ENCODE measurements around the gene SLC30A2.

SLC30A2 gene

DNA sequence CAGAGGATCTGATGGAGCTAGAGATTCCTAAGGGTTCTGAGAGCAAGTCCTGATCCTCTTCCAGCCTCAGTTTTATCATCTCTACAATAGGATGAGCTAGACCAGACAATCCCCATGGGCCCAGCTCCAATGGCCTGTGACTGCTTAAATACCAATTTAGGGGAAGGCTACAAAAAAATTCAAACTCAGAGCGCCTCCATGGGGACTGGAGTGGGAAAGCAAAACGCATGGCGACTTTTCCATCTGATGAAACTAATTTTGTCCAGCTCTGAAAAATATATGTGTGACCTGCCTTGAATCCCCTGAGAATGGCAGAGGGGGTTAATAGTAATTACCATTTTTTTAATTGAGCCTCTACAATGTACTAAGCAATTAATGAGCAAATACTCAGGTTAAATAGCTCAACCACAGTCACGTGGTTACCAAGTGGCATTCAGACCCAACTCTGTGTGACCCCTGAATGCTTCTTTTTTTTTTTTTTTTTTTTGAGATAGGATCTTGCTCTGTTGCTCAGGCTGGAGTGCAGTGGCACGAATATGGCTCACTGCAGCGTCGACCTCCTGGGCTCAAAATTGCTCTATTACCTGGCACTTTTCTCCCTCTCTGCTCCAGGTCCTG, 15.9 kb downstream of the SLC30A2 start:
- H3K4me3 ChIP-seq (replicated peaks; ENCODE audit: low read depth, low read length) = no peak overlapping the region
- DNase-seq (ENCODE audit: extremely low read depth, low read depth) = no peak
- TF ChIP-seq CTCF (IDR thresholded peaks at IDR 0.05; ENCODE audit: low read depth, low read length, missing control alignments) = no peak

- no peak for DNase-seq (ENCODE audit: extremely low read depth, low read depth)
- H3K4me3 ChIP-seq (replicated peaks; ENCODE audit: low read depth, low read length) = no peak overlapping the region
- TF ChIP-seq CTCF (IDR thresholded peaks at IDR 0.05; ENCODE audit: low read depth, low read length, missing control alignments) = no peak
Measured at GRCh38 chr1:26029054-26029863, 16.7 kb downstream of the SLC30A2 start.

DNA sequence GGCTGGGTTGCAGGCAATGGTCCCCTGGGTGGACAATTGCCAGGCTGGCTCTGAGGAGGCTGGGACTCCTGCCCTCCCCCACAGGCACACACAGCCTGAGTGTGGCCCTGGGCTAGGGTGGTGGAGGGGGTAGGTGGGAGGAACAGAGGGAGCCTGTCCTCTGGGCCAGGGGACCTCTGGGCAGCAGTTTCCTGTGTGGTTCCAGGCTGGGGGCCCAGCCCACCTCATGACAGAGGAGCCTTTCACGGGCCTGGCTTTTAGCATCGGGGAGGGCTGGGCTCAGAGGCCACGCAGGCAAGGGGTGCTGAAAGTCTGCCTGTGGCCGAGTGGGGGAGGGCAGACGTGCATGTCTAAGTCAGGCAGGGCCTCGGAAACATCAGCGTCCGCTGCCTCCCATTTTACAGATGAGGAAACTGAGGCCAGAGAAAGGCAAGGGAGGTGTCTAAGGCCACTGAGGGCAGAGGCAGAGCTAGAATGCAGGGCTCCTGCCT, 17.4 kb downstream of the SLC30A2 start:
- no peak overlapping the region for H3K4me3 ChIP-seq (replicated peaks; ENCODE audit: low read depth, low read length)
- TF ChIP-seq CTCF (IDR thresholded peaks at IDR 0.05; ENCODE audit: low read depth, low read length, missing control alignments) = no peak
- DNase-seq (ENCODE audit: extremely low read depth, low read depth) = no peak

- no peak overlapping the region for H3K4me3 ChIP-seq (replicated peaks; ENCODE audit: low read depth, low read length)
- no peak for TF ChIP-seq CTCF (IDR thresholded peaks at IDR 0.05; ENCODE audit: low read depth, low read length, missing control alignments)
- no peak for DNase-seq (ENCODE audit: extremely low read depth, low read depth)
Measured at GRCh38 chr1:26027716-26028489, 18.0 kb downstream of the SLC30A2 start.

- H3K4me3 ChIP-seq (replicated peaks; ENCODE audit: low read depth, low read length) = no peak overlapping the region
- DNase-seq (ENCODE audit: extremely low read depth, low read depth) = no peak
- no peak for TF ChIP-seq CTCF (IDR thresholded peaks at IDR 0.05; ENCODE audit: low read depth, low read length, missing control alignments)
Measured at GRCh38 chr1:26025517-26025916, 20.4 kb downstream of the SLC30A2 start.

DNA sequence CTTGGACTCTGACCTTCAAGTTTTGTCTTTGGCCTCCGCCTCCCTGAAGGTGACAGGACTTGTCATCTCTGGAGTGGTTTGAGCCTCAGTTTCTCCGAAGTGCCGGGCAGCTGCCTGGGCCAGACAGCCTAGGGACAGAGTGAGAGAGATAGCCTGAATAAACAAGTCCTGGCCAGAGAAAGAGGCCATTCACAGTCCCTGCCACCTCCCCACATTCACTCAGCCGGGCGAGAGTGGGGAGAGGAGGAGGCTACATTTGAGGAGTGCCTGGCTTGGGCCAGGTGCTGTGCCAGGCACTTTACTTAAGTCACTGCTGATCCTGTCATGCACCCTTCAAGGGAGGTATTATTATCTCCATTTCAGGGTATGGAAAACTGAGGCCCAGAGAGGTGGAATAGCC, 20.9 kb downstream of the SLC30A2 start:
- no peak for TF ChIP-seq CTCF (IDR thresholded peaks at IDR 0.05; ENCODE audit: low read depth, low read length, missing control alignments)
- DNase-seq (ENCODE audit: extremely low read depth, low read depth) = no peak
- no peak overlapping the region for H3K4me3 ChIP-seq (replicated peaks; ENCODE audit: low read depth, low read length)
